Endometrial microvascular endothelial cells (primary cell): ENCODE measurements around the gene BORCS8. TPM values are rescaled to one million over a fixed set of nuclear protein-coding genes. Genes with fewer than 3 reads are reported as not detected.
"Not testable (repeated sequence)": the region's sequence is repeated elsewhere in the genome, so short reads cannot be mapped to it uniquely, and the experiment has no call there.

Source experiments
- in situ Hi-C: cut with HindIII; loops from 2 replicates; pipeline ENCODE4 v1.10.0; 2017; ENCODE audit warnings: low sequenced_read_pairs, low pct_unique_long_range_greater_than_20kb; ENCODE audit errors: inconsistent ontology term
- total RNA-seq: library from RNA; depleted of rRNA; stranded (reverse); fragments of >200 nt; gene quantifications from one replicate; pipeline ENCODE4 v1.2.3, GENCODE V29; 2015; ENCODE audit errors: inconsistent ontology term

BORCS8 gene
- total RNA-seq, 1 donor from 2014 or later: 32.5 TPM

GRCh38 chr19:19192910-19193423, 1.0 kb upstream of the BORCS8 start:
- in situ Hi-C loops: no loop called here

GRCh38 chr19:19191768-19192077, 229 bp downstream of the BORCS8 start:
- in situ Hi-C loops: no loop called here

GRCh38 chr19:19186742-19187141, 5.2 kb downstream of the BORCS8 start:
- in situ Hi-C loops: no loop called here

- in situ Hi-C loops: no loop called here
These were observed 5.9 kb downstream of the BORCS8 start for GRCh38 chr19:19185853-19186740.

GRCh38 chr19:19181488-19181998, 10.4 kb downstream of the BORCS8 start:
- in situ Hi-C loops: no loop called here

- in situ Hi-C loops: no loop called here
These were observed 12.2 kb downstream of the BORCS8 start for GRCh38 chr19:19179548-19180441.

GRCh38 chr19:19176950-19177349, 15.0 kb downstream of the BORCS8 start:
- in situ Hi-C loops: no loop called here

GRCh38 chr19:19173243-19173642, 18.7 kb downstream of the BORCS8 start:
- in situ Hi-C loops: not testable (repeated sequence)

GRCh38 chr19:19171821-19172532, 20.0 kb downstream of the BORCS8 start:
- in situ Hi-C loops: no loop called here

GRCh38 chr19:19170873-19171672, 20.9 kb downstream of the BORCS8 start:
- in situ Hi-C loops: no loop called here

GRCh38 chr19:19170053-19170872, 21.7 kb downstream of the BORCS8 start, which contains the start of gene MEF2B:
TSS of gene MEF2B (minus strand) at chr19:19170263. CDS start at chr19:19150735, 19,528 bp downstream.
- in situ Hi-C loops: no loop called here

GRCh38 chr19:19169236-19170052, 22.5 kb downstream of the BORCS8 start:
- in situ Hi-C loops: no loop called here

GRCh38 chr19:19167612-19168011, 24.3 kb downstream of the BORCS8 start:
- in situ Hi-C loops: no loop called here

- in situ Hi-C loops: no loop called here
These were observed 26.6 kb downstream of the BORCS8 start for GRCh38 chr19:19165396-19165795.

- in situ Hi-C loops: no loop called here
These were observed 29.5 kb downstream of the BORCS8 start for GRCh38 chr19:19162495-19162894.

GRCh38 chr19:19160461-19161035, 31.4 kb downstream of the BORCS8 start:
- in situ Hi-C loops: no loop called here
